CD8-positive, alpha-beta memory T cell (primary cell): ENCODE data around the gene GNLY. TPM values are rescaled to one million over a fixed set of nuclear protein-coding genes. Genes with fewer than 3 reads are reported as not detected.

ENCODE experiments used
- CTCF ChIA-PET: fragments of 350-600 bp; sonication (Branson Sonifier 250); formaldehyde crosslinking; loops from one replicate; lab custom pipeline; 2021; ENCODE audit warnings: antibody characterized with exemption; lab: Charles Lee
- POLR2A ChIA-PET: fragments of 350-600 bp; sonication (Branson Sonifier 250); formaldehyde crosslinking; loops from one replicate; lab custom pipeline; 2021; ENCODE audit warnings: antibody characterized with exemption; lab: Charles Lee
- DNase-seq, 5 donors: peaks; one replicate each; pipeline versions ENCODE4 v3.0.0 to v3.0.0-alpha.2; 2020 to 2022; ENCODE audit warnings: mixed read lengths in 1 of 5
- H3K27ac ChIP-seq: one replicate; pipeline ENCODE4 v1.7.0; 2013; ENCODE audit warnings: low read depth, mild to moderate bottlenecking, low read length, moderate library complexity
- H3K27me3 ChIP-seq: 2 replicates; pipeline ENCODE4 v1.7.0; 2013; ENCODE audit warnings: low read length, mild to moderate bottlenecking; ENCODE audit not compliant: insufficient read depth, poor library complexity, severe bottlenecking
- H3K36me3 ChIP-seq: 2 replicates; pipeline ENCODE4 v1.7.0; 2013; ENCODE audit warnings: mild to moderate bottlenecking, low read length, moderate library complexity; ENCODE audit not compliant: insufficient read depth
- H3K4me1 ChIP-seq: 2 replicates; pipeline ENCODE4 v1.7.0; 2013; ENCODE audit warnings: mild to moderate bottlenecking, low read length, moderate library complexity; ENCODE audit not compliant: insufficient read depth
- H3K4me3 ChIP-seq: 2 replicates; pipeline ENCODE4 v1.7.0; 2013; ENCODE audit warnings: mild to moderate bottlenecking, low read length
- H3K9me3 ChIP-seq: 2 replicates; pipeline ENCODE4 v1.7.0; 2013; ENCODE audit warnings: mild to moderate bottlenecking, low read length
- H3K27ac Mint-ChIP-seq, 8 donors: one replicate each; pipeline ENCODE4 v1.8.0; 2020 to 2021; ENCODE audit warnings: mixed read lengths in 8 of 8, mild to moderate bottlenecking in 6 of 8, inconsistent platforms in 3 of 8, moderate library complexity in 3 of 8
- H3K27me3 Mint-ChIP-seq, 2 donors: one replicate each; pipeline ENCODE4 v1.8.0; 2020 to 2021; ENCODE audit warnings: mixed read lengths in 2 of 2, mild to moderate bottlenecking in 1 of 2, moderate library complexity in 1 of 2
- H3K36me3 Mint-ChIP-seq, 3 donors: one replicate each; pipeline ENCODE4 v1.8.0; 2020 to 2021; ENCODE audit warnings: mixed read lengths in 3 of 3, inconsistent platforms in 1 of 3, mild to moderate bottlenecking in 1 of 3
- H3K4me1 Mint-ChIP-seq, 3 donors: one replicate each; pipeline ENCODE4 v1.8.0; 2020 to 2021; ENCODE audit warnings: mixed read lengths in 3 of 3, inconsistent platforms in 1 of 3, mild to moderate bottlenecking in 1 of 3
- H3K4me3 Mint-ChIP-seq, 7 donors: one replicate each; pipeline ENCODE4 v1.8.0; 2020 to 2021; ENCODE audit warnings: mixed read lengths in 7 of 7, mild to moderate bottlenecking in 6 of 7, moderate library complexity in 4 of 7, inconsistent platforms in 2 of 7
- H3K9me3 Mint-ChIP-seq, 5 donors: one replicate each; pipeline ENCODE4 v1.8.0; 2020 to 2022; ENCODE audit warnings: mixed read lengths in 5 of 5, mild to moderate bottlenecking in 3 of 5, moderate library complexity in 2 of 5, inconsistent platforms in 1 of 5
- polyA plus RNA-seq: library from polyadenylated mRNA; unstranded; fragments of 300-500 nt; fragmentation: Illumina TruSeq; gene quantifications from one replicate; pipeline ENCODE4 v1.2.3, GENCODE V29; 2021
- total RNA-seq, 2 experiments: library from RNA; stranded (reverse); gene quantifications; one replicate each; pipeline ENCODE4 v1.2.3, GENCODE V29; 2021

GNLY gene
- total and polyA plus RNA-seq, 3 experiments from 2014 or later: 7.7 to 953 (median 9.0) TPM

DNA sequence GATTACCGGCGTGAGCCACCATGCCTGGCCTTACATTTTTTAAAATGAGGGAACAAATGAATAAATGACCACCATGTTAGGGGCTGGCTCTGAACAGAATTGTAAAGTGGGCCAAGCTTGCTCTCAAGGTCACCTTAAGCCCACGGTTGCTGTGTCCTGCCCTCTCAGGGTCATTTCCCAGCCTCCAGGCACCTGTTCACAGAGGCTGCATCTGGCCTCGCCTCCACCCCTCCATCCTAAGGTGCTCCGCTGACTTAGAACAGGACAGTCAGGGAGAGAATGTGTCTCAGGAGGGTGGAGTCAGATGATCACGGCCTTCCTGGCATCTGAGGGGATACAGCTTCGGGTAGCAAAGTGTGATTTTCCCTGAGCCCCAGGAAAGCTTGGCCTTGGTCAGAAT lies 33.4 kb upstream of the GNLY start:
- Histone ChIP-seq H3K4me1 (no peaks in the 10 kb centered on the region), H3K27me3 (no peaks in the 10 kb centered on the region), H3K4me3 (no peak overlapping the region), H3K9me3 (no peaks in the 10 kb centered on the region), H3K27ac (no peak overlapping the region), H3K36me3 (peaks cover 4% of the 10 kb centered on the region)
- Mint-ChIP-seq H3K4me3 (no peak overlapping the region), H3K27me3 (peaks cover 0 to under 1% of the 10 kb centered on the region in 2 donors), H3K9me3 (no peaks in the 10 kb centered on the region), H3K27ac (no peak overlapping the region), H3K36me3 (peaks cover 0 to 26% (median 3%) of the 10 kb centered on the region in 3 donors), H3K4me1 (peaks cover 4 to 7% (median 6%) of the 10 kb centered on the region in 3 donors)
- CTCF ChIA-PET: no interaction called here
- DNase-seq: no peak
- POLR2A ChIA-PET: no interaction called here

DNA sequence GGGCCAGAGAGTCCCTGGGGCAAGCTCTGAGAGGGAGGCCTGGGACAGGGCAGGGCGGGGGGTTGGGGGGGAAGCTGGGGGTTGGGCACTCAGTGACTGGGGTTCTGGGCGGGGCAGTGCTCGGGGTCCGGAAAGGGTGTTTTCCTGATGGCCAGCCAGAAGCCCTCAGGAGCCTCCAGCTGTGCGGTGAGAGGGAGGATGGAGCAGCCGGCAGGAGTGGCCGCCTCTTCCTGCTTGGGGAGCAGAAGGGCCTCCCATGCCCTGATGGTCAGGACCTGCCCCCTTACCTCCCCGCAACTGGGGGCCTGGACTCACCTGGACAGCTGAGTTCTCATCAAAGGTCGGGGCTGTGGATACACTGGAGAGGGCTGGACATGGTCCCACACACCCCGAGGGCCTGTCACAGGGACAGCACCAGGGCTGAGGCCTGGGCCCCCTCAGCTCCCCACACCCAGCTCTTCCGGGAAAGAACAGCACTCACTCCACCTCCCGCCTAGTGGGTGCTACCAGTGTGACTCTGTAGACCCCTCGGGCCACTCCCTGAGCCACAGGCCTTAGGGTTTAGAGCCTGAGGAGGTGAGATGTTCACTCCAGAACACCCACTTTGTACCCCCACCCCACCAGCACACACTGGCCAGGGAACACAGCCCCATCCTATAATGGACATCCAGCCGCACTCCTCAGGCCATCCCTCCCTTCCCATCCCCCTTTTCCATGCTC lies 32.9 kb upstream of the GNLY start:
- ChIA-PET POLR2A (no interaction called here), CTCF (interaction anchor here (1.5 kb wide), 1 partner anchor 17 kb away, joined by 4 read pairs; no protein-coding TSS in a partner anchor)
- DNase-seq: no peak
- H3K4me3 ChIP-seq: no peak overlapping the region
- peaks cover 4 to 7% (median 6%) of the 10 kb centered on the region in 3 donors for H3K4me1 Mint-ChIP-seq
- no peaks in the 10 kb centered on the region for H3K4me1 ChIP-seq
- H3K9me3 ChIP-seq: no peaks in the 10 kb centered on the region
- peaks cover under 1% of the 10 kb centered on the region for H3K36me3 ChIP-seq
- peaks cover 0 to 3% of the 10 kb centered on the region in 2 donors for H3K27me3 Mint-ChIP-seq
- H3K27me3 ChIP-seq: no peaks in the 10 kb centered on the region
- H3K27ac Mint-ChIP-seq: no peak overlapping the region
- H3K27ac ChIP-seq: no peak overlapping the region
- H3K4me3 Mint-ChIP-seq: no peak overlapping the region
- H3K9me3 Mint-ChIP-seq: no peaks in the 10 kb centered on the region
- peaks cover 0 to 20% (median 0%) of the 10 kb centered on the region in 3 donors for H3K36me3 Mint-ChIP-seq

DNA sequence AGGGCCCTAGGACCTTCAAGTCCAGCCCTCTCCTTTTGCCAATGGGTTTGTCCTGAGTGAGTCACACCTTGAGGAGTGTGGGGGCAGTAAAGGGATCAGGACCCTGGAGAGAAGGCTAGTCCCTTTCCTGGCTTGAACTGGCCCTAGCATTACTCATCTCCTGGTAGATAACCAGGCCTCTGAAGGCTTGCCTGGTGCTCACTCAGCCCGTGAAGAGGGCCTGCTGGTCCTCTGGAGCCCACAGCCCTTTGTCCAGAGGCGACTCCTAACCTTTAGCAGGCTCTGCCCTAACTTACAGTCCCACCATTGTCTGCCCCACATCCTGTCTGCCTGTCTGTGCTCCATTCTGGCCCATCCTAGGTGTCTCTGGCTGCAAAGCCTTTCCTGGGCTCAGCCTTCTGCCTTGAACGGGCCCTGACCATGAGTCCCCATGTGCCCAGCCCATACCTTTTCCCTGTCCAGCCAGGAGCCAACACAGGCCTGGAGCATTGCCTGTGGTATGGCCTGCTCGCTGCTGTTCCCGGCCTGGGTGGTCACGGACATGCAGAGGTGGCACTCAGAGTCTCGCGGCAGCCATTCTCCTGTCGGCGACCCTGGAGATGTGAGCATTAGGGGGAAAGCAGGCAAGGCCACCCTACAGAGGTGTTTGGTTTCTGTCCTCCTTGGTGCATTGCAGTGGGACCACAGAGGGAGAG lies 31.1 kb upstream of the GNLY start:
- H3K27me3 ChIP-seq: no peaks in the 10 kb centered on the region
- H3K36me3 ChIP-seq: no peaks in the 10 kb centered on the region
- no peaks in the 10 kb centered on the region for H3K9me3 ChIP-seq
- H3K4me1 Mint-ChIP-seq: peaks cover 4 to 7% (median 6%) of the 10 kb centered on the region in 3 donors
- ChIA-PET CTCF (interaction anchor here (1.5 kb wide), 1 partner anchor 15 kb away, joined by 4 read pairs; no protein-coding TSS in a partner anchor), POLR2A (no interaction called here)
- DNase-seq: no peak
- H3K36me3 Mint-ChIP-seq: peaks cover 0 to 9% (median 0%) of the 10 kb centered on the region in 3 donors
- H3K4me3 ChIP-seq: no peak overlapping the region
- H3K27ac Mint-ChIP-seq: no peak overlapping the region
- no peak overlapping the region for H3K27ac ChIP-seq
- H3K9me3 Mint-ChIP-seq: no peaks in the 10 kb centered on the region
- no peaks in the 10 kb centered on the region for H3K4me1 ChIP-seq
- H3K27me3 Mint-ChIP-seq: peaks cover 0 to 3% of the 10 kb centered on the region in 2 donors
- H3K4me3 Mint-ChIP-seq: no peak overlapping the region

DNA sequence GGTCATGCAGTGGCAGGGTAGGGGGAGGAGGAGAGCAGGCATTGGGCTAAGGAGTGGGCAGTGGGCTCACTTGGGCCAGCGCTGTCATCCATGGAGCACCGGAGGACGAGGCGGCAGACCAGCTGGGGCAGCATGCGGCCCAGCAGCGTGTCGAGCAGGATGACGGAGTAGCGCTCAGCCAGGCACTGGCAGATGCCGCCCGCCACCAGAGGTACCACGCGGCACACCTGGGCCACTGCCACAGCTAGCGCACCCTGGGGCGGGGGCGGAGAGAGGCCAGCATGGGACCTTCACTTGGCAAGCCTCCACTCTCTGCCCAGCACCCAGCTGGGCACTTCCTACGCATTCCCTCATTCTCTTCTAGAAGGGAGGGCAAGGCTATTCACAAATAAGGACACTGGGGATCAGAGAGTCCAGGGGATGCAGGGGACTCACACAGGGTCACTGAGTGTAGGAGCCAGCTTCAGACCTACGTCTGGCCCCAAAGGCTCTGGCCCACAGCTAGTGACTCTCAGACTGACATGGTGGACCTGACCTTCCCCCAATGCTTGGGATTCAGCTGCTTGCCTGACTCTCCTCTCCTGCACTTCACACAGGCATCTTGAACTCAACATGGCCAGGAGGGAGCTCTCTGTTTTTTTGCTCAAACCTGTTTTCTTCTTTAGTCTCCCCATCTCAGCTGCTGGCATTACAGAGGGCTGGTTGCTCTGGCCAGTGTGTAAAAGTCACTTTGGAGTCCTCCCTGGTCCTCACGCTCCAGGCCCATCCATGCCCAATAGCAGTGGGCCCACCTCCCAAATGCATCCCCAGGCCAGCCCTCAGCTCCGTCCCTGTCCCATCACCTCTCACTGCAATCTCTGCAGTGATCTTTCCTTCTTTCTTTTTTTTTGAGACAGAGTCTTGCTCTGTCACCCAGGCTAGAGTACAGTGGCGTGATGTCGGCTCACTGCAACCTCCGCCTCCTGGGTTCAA lies 30.3 kb upstream of the GNLY start:
- H3K27me3 ChIP-seq: no peaks in the 10 kb centered on the region
- H3K9me3 Mint-ChIP-seq: no peaks in the 10 kb centered on the region
- peak overlapping the region in 2 of 8 donors; percentile 51 to 70 for H3K27ac Mint-ChIP-seq
- H3K36me3 ChIP-seq: no peaks in the 10 kb centered on the region
- H3K4me3 ChIP-seq: no peak overlapping the region
- ChIA-PET CTCF (interaction anchor here (0.9 kb wide), 1 partner anchor 27 kb away, joined by 3 read pairs; no protein-coding TSS in a partner anchor), POLR2A (no interaction called here)
- no peak overlapping the region for H3K27ac ChIP-seq
- no peaks in the 10 kb centered on the region for H3K4me1 ChIP-seq
- H3K27me3 Mint-ChIP-seq: peaks cover 0 to 3% of the 10 kb centered on the region in 2 donors
- H3K4me1 Mint-ChIP-seq: peaks cover 3 to 5% (median 5%) of the 10 kb centered on the region in 3 donors
- H3K4me3 Mint-ChIP-seq: no peak overlapping the region
- no peak for DNase-seq
- no peaks in the 10 kb centered on the region for H3K9me3 ChIP-seq
- peaks cover 0 to 5% (median 0%) of the 10 kb centered on the region in 3 donors for H3K36me3 Mint-ChIP-seq

DNA sequence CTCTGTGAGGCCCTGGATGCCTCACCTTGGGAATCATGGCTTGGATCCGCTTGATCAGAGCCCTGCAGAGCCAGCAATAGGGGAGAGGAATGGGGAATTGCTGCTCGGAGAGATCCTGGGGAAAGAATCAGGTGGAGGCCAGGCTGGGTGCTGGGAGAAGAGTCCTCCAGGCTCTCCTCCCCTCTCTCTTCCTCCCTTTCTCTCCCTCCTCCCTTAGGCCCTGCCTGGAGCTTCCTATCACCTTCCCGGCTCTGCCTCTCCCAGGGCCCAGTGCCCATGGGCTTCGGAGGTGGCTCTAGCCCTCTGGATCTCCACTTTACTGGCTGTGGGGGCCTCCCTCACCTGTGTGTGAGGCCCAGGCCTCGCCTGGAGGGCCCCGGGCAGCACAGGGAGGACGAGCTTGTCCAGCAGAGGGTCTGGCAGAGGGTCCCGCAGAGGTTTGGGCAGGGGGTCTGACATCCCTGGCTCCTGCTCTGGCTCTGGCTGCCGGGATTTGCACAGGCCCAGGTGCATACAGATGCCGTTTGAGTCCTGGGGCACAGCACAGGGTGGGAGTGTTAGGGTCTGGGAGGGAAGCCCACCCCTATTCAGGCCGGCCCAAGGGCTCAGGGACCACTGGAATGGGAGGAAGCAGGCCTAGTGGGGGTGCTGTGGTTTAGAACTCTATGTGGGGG lies 28.8 kb upstream of the GNLY start:
- H3K27me3 ChIP-seq: no peaks in the 10 kb centered on the region
- ChIA-PET CTCF (no interaction called here), POLR2A (no interaction called here)
- no peak overlapping the region for H3K27ac ChIP-seq
- Mint-ChIP-seq H3K4me1 (no peaks in the 10 kb centered on the region), H3K27ac (peak overlapping the region in 2 of 8 donors; percentile 2 to 11), H3K27me3 (peaks cover 0 to 3% of the 10 kb centered on the region in 2 donors), H3K9me3 (no peaks in the 10 kb centered on the region), H3K4me3 (no peak overlapping the region), H3K36me3 (no peaks in the 10 kb centered on the region)
- no peak for DNase-seq
- no peaks in the 10 kb centered on the region for H3K9me3 ChIP-seq
- H3K4me1 ChIP-seq: no peaks in the 10 kb centered on the region
- no peaks in the 10 kb centered on the region for H3K36me3 ChIP-seq
- H3K4me3 ChIP-seq: no peak overlapping the region

DNA sequence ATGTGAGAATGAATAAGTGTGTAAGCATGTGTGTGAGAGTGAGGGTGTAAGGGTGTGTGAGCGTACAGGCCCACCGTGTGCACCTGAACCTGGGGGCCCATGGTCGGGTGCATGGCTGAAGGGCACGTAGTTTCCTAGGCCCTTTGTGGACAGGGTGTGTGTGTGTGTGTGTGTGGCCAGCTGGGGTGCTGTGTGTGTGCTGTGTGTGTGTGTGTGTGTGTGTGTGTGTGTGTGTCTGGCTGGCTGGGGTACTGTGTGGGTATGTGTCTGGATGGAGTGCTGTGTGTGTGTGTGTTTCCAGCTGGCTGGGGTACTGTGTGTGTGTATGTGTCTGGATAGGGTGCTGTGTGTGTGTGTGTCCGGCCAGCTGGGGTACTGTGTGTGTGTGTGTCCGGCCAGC lies 28.1 kb upstream of the GNLY start:
- POLR2A ChIA-PET: no interaction called here

More for the DNA sequence above, 28.1 kb upstream of the GNLY start:
- H3K4me3 Mint-ChIP-seq: no peak overlapping the region
- H3K4me1 Mint-ChIP-seq: no peaks in the 10 kb centered on the region
- CTCF ChIA-PET: no interaction called here
- no peaks in the 10 kb centered on the region for H3K27me3 ChIP-seq
- H3K27me3 Mint-ChIP-seq: peaks cover 0 to 3% of the 10 kb centered on the region in 2 donors
- no peak overlapping the region for H3K4me3 ChIP-seq
- no peaks in the 10 kb centered on the region for H3K36me3 Mint-ChIP-seq
- peak overlapping the region in 2 of 8 donors; percentile 2 to 11 for H3K27ac Mint-ChIP-seq
- no peaks in the 10 kb centered on the region for H3K9me3 Mint-ChIP-seq
- no peak overlapping the region for H3K27ac ChIP-seq
- H3K36me3 ChIP-seq: no peaks in the 10 kb centered on the region
- H3K4me1 ChIP-seq: no peaks in the 10 kb centered on the region
- DNase-seq: no peak
- H3K9me3 ChIP-seq: no peaks in the 10 kb centered on the region
